Spleen (tissue), 11 donors: Measurements from ENCODE around the gene STAC. TPM values are rescaled to one million over a fixed set of nuclear protein-coding genes. Genes with fewer than 3 reads are reported as not detected.
"Not testable (repeated sequence)": the region's sequence is repeated elsewhere in the genome, so short reads cannot be mapped to it uniquely, and the experiment has no call there.

ENCODE experiments used
- DNase-seq: peaks from one replicate; pipeline ENCODE4 v3.0.0-alpha.2; 2020
- H3K27ac ChIP-seq, 8 donors: fragments of 200-600 bp; sonication (generic) in 7 of 8; 1 replicate in 4 of 8; 2 replicates in 4 of 8; pipeline versions ENCODE4 v1.5.0 to v1.8.0; 2016 to 2021; ENCODE audit warnings: inconsistent platforms in 4 of 8, mild to moderate bottlenecking in 4 of 8, moderate library complexity in 1 of 8
- H3K27me3 ChIP-seq, 7 donors: fragments of 200-600 bp; sonication (generic) in 6 of 7; replicated peaks in 1 of 7; 1 replicate in 4 of 7; 2 replicates in 3 of 7; pipeline versions ENCODE4 v1.5.0 to v1.8.0; 2016 to 2021; ENCODE audit warnings: inconsistent platforms in 3 of 7, mild to moderate bottlenecking in 1 of 7
- H3K36me3 ChIP-seq, 6 donors: fragments of 200-600 bp; sonication (generic) in 5 of 6; 1 replicate in 4 of 6; 2 replicates in 2 of 6; pipeline versions ENCODE4 v1.5.0 to v1.8.0; 2016 to 2021; ENCODE audit warnings: inconsistent platforms in 2 of 6
- H3K4me1 ChIP-seq, 6 donors: fragments of 200-600 bp; sonication (generic) in 5 of 6; 1 replicate in 3 of 6; 2 replicates in 3 of 6; pipeline versions ENCODE4 v1.5.0 to v1.8.0; 2016 to 2021; ENCODE audit warnings: inconsistent platforms in 3 of 6
- H3K4me3 ChIP-seq, 8 donors: fragments of 200-600 bp; sonication (generic) in 7 of 8; 1 replicate in 4 of 8; 2 replicates in 4 of 8; pipeline versions ENCODE4 v1.5.0 to v1.8.0; 2016 to 2021; ENCODE audit warnings: inconsistent platforms in 4 of 8, mild to moderate bottlenecking in 4 of 8, moderate library complexity in 2 of 8
- H3K9me3 ChIP-seq, 8 donors: fragments of 200-600 bp; sonication (generic) in 7 of 8; 1 replicate in 4 of 8; 2 replicates in 4 of 8; pipeline versions ENCODE4 v1.5.0 to v1.8.0; 2016 to 2021; ENCODE audit warnings: inconsistent platforms in 4 of 8
- CTCF ChIP-seq, 11 experiments: fragments of 200-600 bp in 7 of 11; fragments of 450-650 bp in 4 of 11; sonication (generic) in 4 of 11; IDR thresholded peaks in 8 of 11; conservative IDR thresholded peaks in 3 of 11; 1 replicate in 7 of 11; 2 replicates in 4 of 11; pipeline versions ENCODE4 v1.4.0 to v1.8.0; 2016 to 2021; ENCODE audit warnings: antibody characterized with exemption in 11 of 11, inconsistent platforms in 4 of 11, mild to moderate bottlenecking in 1 of 11
- POLR2A ChIP-seq, 3 donors: fragments of 450-650 bp; IDR thresholded peaks; one replicate each; pipeline ENCODE4 v1.5.1; 2017; ENCODE audit warnings: antibody characterized with exemption in 3 of 3, mild to moderate bottlenecking in 1 of 3
- POLR2AphosphoS5 ChIP-seq, 3 donors: sonication (generic); formaldehyde crosslinking; IDR thresholded peaks; one replicate each; pipeline ENCODE4 v1.5.1; 2017; ENCODE audit warnings: antibody characterized with exemption in 3 of 3
- WGBS, 5 donors: extraction: QIAGEN DNeasy Blood & Tissue Kit in 3 of 5; methylation state at CpG; one replicate each; pipeline versions ENCODE4 v1.1.5 to v1.1.7; 2013 to 2018; 5-methylcytosine and 5-hydroxymethylcytosine counted together
- intact Hi-C: fragments of 100-400 bp; cut with DNase I; formaldehyde crosslinking; loops from one replicate; pipeline ENCODE4 v1.15.0; 2023; ENCODE audit warnings: low total_unique reads
- polyA plus RNA-seq, 3 donors: library from polyadenylated mRNA; stranded (reverse); fragments of 200-250 nt; gene quantifications; one replicate each; pipeline ENCODE4 v1.2.1, GENCODE V29; 2013
- total RNA-seq, 7 donors: library from RNA; depleted of rRNA in 3 of 7; stranded (reverse); fragments of >200 nt in 3 of 7; fragmentation: NEBNext Ultra II Directional in 4 of 7; extraction: Animal tissue kit (Norgen Biotek cat#: 25700) in 4 of 7; gene quantifications; one replicate each; pipeline versions ENCODE4 v1.1.0 to v1.2.1, GENCODE V29; 2016 to 2021
- donor health status: healthy with polysubstance abuse.
- donor health status: DM: no; HTN: no; CAD: no; lungs with moderate emphysema.
- donor health status: DM: no; HTN: no; CAD: no.
- donor health status: Bipolar disorder and iron deficiency.
- donor health status: healthy.
- donor health status: DM: no; HTN: no; CAD: no.
- donor health status: DM: yes; HTN: yes; CAD: no.

STAC gene
- total and polyA plus RNA-seq, 10 donors = 0.08 to 2.9 (median 0.60) TPM

GRCh38 chr3:36496684-36497633 lies 116.7 kb downstream of the STAC start:
- WGBS, 5 donors = 35 to 70% (median 42%) methylated on average over 2 of the region's 2 CpGs
- Histone ChIP-seq H3K36me3 (no peaks in the 10 kb centered on the region), H3K27me3 (no peaks in the 10 kb centered on the region), H3K4me1 (peaks cover 0 to 12% (median 0%) of the 10 kb centered on the region in 6 donors), H3K4me3 (no peak overlapping the region), H3K27ac (no peak overlapping the region), H3K9me3 (no peaks in the 10 kb centered on the region)
- intact Hi-C loops = no loop called here
- DNase-seq = no peak
- no peak for TF ChIP-seq POLR2AphosphoS5 (IDR thresholded peaks at IDR 0.05)

GRCh38 chr3:36500053-36500452 lies 119.7 kb downstream of the STAC start:
- intact Hi-C loops, H3K9me3 ChIP-seq, H3K27ac ChIP-seq, H3K27me3 ChIP-seq, DNase-seq, H3K4me3 ChIP-seq, H3K36me3 ChIP-seq: not testable (repeated sequence)
- H3K4me1 ChIP-seq = peaks cover 0 to 12% (median 0%) of the 10 kb centered on the region in 6 donors
- WGBS, 5 donors = 92 to 96% (median 93%) methylated on average over 2 of the region's 2 CpGs

- 29 to 83% (median 59%) methylated on average over 1 of the region's 1 CpG for WGBS, 5 donors
- peaks cover 0 to 6% (median 0%) of the 10 kb centered on the region in 6 donors for H3K4me1 ChIP-seq
- DNase-seq = no peak
- H3K27me3 ChIP-seq = no peaks in the 10 kb centered on the region
- intact Hi-C loops = no loop called here
- no peak overlapping the region for H3K27ac ChIP-seq
- H3K4me3 ChIP-seq = no peak overlapping the region
- no peak for TF ChIP-seq POLR2AphosphoS5 (IDR thresholded peaks at IDR 0.05)
- no peak for TF ChIP-seq POLR2A (IDR thresholded peaks at IDR 0.05)
- no peak for TF ChIP-seq CTCF (IDR thresholded peaks at IDR 0.05 in 8 of 11, conservative IDR thresholded peaks at IDR 0.05 in 3 of 11)
- no peaks in the 10 kb centered on the region for H3K36me3 ChIP-seq
- no peaks in the 10 kb centered on the region for H3K9me3 ChIP-seq
Measured at GRCh38 chr3:36501616-36502015, 121.3 kb downstream of the STAC start.

- H3K36me3 ChIP-seq = no peaks in the 10 kb centered on the region
- whole genome bisulfite sequencing, 5 donors = 65 to 93% (median 85%) methylated on average over 2 of the region's 2 CpGs
- no peak overlapping the region for H3K27ac ChIP-seq
- no peaks in the 10 kb centered on the region for H3K27me3 ChIP-seq
- no peak overlapping the region for H3K4me3 ChIP-seq
- DNase-seq = no peak
- intact Hi-C loops = no loop called here
- TF ChIP-seq POLR2AphosphoS5 (IDR thresholded peaks at IDR 0.05) (no peak), POLR2A (IDR thresholded peaks at IDR 0.05) (no peak), CTCF (IDR thresholded peaks at IDR 0.05 in 8 of 11, conservative IDR thresholded peaks at IDR 0.05 in 3 of 11) (no peak)
- H3K9me3 ChIP-seq = peaks cover 0 to 11% (median 0%) of the 10 kb centered on the region in 8 donors
- H3K4me1 ChIP-seq = peaks cover 0 to 4% (median 0%) of the 10 kb centered on the region in 6 donors
Measured at GRCh38 chr3:36505393-36505792, 125.1 kb downstream of the STAC start.

GRCh38 chr3:36511791-36512486 lies 131.6 kb downstream of the STAC start:
- intact Hi-C loops = no loop called here
- Histone ChIP-seq H3K4me3 (no peak overlapping the region), H3K27me3 (no peaks in the 10 kb centered on the region), H3K4me1 (no peaks in the 10 kb centered on the region), H3K36me3 (no peaks in the 10 kb centered on the region), H3K27ac (no peak overlapping the region), H3K9me3 (peaks cover 0 to 14% (median 0%) of the 10 kb centered on the region in 8 donors)
- DNase-seq = no peak
- TF ChIP-seq POLR2AphosphoS5 (IDR thresholded peaks at IDR 0.05) (no peak), CTCF (IDR thresholded peaks at IDR 0.05 in 8 of 11, conservative IDR thresholded peaks at IDR 0.05 in 3 of 11) (no peak), POLR2A (IDR thresholded peaks at IDR 0.05) (no peak)
- WGBS, 5 donors = 58 to 83% (median 78%) methylated on average over 5 of the region's 5 CpGs
